Activated CD4-positive, alpha-beta T cell treated with anti-CD3 and anti-CD28 coated beads for 36 hours (primary cell): ENCODE data around the gene LCNL1. TPM values are rescaled to one million over a fixed set of nuclear protein-coding genes. Genes with fewer than 3 reads are reported as not detected.

ENCODE experiments used
- ATAC-seq: fragments of 200-7000 bp; cut with Tn5 transposase; one replicate; pipeline ENCODE4 v1.10.0; 2021; ENCODE audit warnings: mild to moderate bottlenecking, moderate library complexity
- CTCF ChIA-PET: fragments of 350-600 bp; sonication (Branson Sonifier 250); formaldehyde crosslinking; loops from one replicate; lab custom pipeline; 2021; ENCODE audit warnings: antibody characterized with exemption; lab: Charles Lee
- POLR2A ChIA-PET: fragments of 350-600 bp; sonication (Branson Sonifier 250); formaldehyde crosslinking; loops from one replicate; lab custom pipeline; 2021; ENCODE audit warnings: antibody characterized with exemption, inconsistent platforms; lab: Charles Lee
- DNase-seq: peaks from one replicate; pipeline ENCODE4 v3.0.0-alpha.2; 2020
- H3K27ac Mint-ChIP-seq: one replicate; pipeline ENCODE4 v1.8.0; 2021; ENCODE audit warnings: mixed read lengths
- H3K27me3 Mint-ChIP-seq: one replicate; pipeline ENCODE4 v1.8.0; 2021; ENCODE audit warnings: mixed read lengths
- H3K36me3 Mint-ChIP-seq: one replicate; pipeline ENCODE4 v1.8.0; 2021; ENCODE audit warnings: low read depth, mixed read lengths
- H3K4me1 Mint-ChIP-seq: one replicate; pipeline ENCODE4 v1.8.0; 2021; ENCODE audit warnings: mixed read lengths
- H3K4me3 Mint-ChIP-seq: one replicate; pipeline ENCODE4 v1.8.0; 2021; ENCODE audit warnings: mild to moderate bottlenecking, moderate library complexity, mixed read lengths
- H3K9me3 Mint-ChIP-seq: one replicate; pipeline ENCODE4 v1.8.0; 2021; ENCODE audit warnings: low read depth, mixed read lengths
- intact Hi-C, 2 experiments: fragments of 100-400 bp; cut with DNase I in 1 of 2; cut with micrococcal nuclease in 1 of 2; formaldehyde crosslinking; loops; one replicate each; pipeline versions ENCODE4 v1.14.2 to v1.15.1; 2022 to 2024; cut with DNase I, micrococcal nuclease
- total RNA-seq, 2 experiments: library from RNA; stranded (reverse); gene quantifications; one replicate each; pipeline ENCODE4 v1.2.3, GENCODE V29; 2021

Gene LCNL1
- total RNA-seq, 2 experiments from 2014 or later, result not detected

DNA sequence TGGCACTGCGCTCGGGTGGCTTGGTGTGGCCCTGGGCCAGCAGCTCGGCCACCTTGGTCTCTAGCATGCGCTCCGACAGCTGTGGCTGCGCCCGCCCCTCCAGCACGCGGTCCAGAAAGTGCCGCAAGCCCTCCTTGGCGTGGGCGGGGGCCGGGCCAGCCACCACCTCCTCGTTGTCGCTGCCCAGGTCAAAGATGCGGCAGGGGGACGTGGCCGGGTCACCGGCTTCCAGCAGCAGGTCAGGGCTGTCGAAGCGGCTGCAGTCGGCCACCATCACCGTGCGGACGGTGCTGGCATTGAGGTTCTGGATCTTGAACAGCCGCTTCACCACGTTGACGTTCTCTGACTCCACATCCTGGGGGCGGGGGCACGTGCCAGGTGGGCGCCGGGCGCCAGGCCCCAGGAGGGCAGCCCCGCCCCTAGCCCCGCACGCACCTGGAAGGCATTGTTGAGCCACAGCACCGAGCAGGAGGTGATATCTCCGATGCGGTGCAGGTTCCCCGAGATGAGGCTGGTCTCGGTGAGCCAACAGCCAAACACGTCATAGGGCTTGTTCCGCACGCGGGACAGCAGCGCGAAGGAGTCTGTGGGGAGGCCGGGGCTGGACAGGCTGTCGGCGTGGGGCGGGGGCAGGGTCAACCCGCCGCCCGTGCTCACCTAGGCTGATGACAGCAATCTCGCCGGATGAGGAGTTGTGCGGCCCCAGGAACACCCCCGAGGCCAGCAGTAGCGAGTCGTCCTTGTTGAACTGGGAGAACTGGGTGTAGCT lies 40.5 kb upstream of the LCNL1 start:
- Mint-ChIP-seq H3K27ac (no peak overlapping the region), H3K4me1 (peaks cover 9% of the 10 kb centered on the region), H3K27me3 (no peaks in the 10 kb centered on the region), H3K36me3 (peaks cover 29% of the 10 kb centered on the region), H3K9me3 (no peaks in the 10 kb centered on the region), H3K4me3 (peak overlapping the region; percentile 77)
- DNase-seq (no peak), ATAC-seq (no peak)
- ChIA-PET POLR2A (no interaction called here), CTCF (interaction anchor here (0.6 kb wide), 1 partner anchor 18 kb away, joined by 3 read pairs; no protein-coding TSS in a partner anchor)
- intact Hi-C loops, result loop anchor here in 1 of 2 experiments (5.0 kb wide), 2 partner anchors 40 to 95 kb away; partner anchors contain the start of gene PHPT1

DNA sequence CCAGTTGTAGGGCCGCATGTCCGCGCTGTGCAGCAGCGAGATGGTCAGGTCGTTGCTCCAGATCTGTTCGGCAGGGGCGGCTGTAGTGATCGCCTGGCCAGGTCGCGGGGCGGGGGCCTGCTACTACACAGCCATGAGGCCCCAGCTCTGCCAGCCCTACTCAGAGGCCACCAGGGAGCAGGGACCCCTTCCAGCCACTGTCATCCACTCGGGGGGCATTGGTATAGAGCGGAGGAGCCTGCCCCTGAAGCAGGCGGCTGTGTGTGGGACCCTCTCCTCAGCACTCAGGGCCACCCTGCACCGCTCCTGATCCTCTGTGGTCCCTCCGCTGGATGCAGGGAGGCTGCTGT lies 39.9 kb upstream of the LCNL1 start:
- no peak for ATAC-seq
- Mint-ChIP-seq H3K4me3 (peak overlapping the region; percentile 77), H3K9me3 (no peaks in the 10 kb centered on the region), H3K27me3 (no peaks in the 10 kb centered on the region), H3K27ac (no peak overlapping the region), H3K4me1 (peaks cover 9% of the 10 kb centered on the region), H3K36me3 (peaks cover 27% of the 10 kb centered on the region)
- ChIA-PET POLR2A (no interaction called here), CTCF (interaction anchor here (0.6 to 1.2 kb wide), 3 partner anchors 12 to 216 kb away, joined by 3 to 4 read pairs (median 3); no protein-coding TSS in a partner anchor)
- no peak for DNase-seq
- intact Hi-C loops, result loop anchor here in 1 of 2 experiments (5.0 kb wide), 2 partner anchors 41 to 96 kb away; partner anchors contain the start of gene PHPT1

DNA sequence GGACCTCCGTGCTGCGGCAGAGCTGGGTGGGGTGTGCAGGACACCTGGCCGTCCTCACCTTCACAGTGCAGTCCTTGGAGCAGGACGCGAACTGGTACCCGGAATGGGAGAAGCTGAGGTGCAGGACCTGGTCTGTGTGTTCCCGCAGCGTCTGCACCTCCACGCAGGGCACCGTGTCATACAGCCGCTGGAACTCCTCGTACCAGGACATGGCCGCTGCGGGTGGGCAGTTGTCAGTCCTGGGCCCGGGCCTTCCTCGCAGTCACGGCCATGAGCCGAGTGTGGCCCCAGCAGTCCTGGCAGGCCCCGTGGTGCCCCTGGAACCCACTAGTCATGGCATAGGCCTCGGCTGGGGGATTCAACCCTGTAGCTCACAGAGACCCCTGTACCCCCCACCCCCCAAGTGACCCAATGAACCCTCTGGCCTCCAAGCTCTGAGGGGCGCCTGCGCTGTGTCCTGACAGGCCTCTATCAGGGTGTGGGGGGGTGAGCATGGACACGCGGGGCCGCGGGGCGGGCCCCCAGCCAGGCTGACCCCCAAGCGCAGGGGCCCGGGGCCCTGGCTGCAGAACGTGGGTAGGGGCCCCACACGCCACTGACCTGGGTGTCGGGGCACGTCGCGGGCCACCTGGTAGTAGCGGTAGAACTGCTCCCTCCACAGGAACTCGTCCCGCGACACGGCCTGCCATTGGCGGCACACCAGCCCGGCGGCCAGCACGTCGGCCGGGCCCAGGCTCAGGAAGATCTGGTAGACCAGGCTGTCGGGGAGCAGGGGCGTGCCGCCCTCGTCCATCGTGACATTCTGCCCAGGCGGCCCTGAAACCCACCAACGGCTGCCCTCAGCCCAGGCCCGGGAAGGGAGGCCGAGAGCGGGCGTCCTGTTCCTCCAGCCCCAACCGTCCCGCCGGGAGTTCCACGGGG lies 39.2 kb upstream of the LCNL1 start:
- CTCF ChIA-PET, result interaction anchor here (0.6 to 1.2 kb wide), 6 partner anchors 12 to 216 kb away, joined by 3 to 4 read pairs (median 3); no protein-coding TSS in a partner anchor
- DNase-seq, result peak; percentile 68
- H3K4me3 Mint-ChIP-seq, result peak overlapping the region; percentile 77
- intact Hi-C loops, result loop anchor here (1.0 to 5.0 kb wide), 20 partner anchors 41 to 580 kb away; partner anchors contain the start of genes PHPT1 (in 2 of the 2), ABCA2 (in 1 of the 2), AJM1 (in 1 of the 2) and DNLZ (in 1 of the 2)
- no peaks in the 10 kb centered on the region for H3K27me3 Mint-ChIP-seq
- H3K9me3 Mint-ChIP-seq, result no peaks in the 10 kb centered on the region
- ATAC-seq, result peak; percentile 27
- H3K36me3 Mint-ChIP-seq, result peaks cover 27% of the 10 kb centered on the region
- peak overlapping the region; percentile 51 for H3K27ac Mint-ChIP-seq
- POLR2A ChIA-PET, result no interaction called here
- H3K4me1 Mint-ChIP-seq, result peaks cover 9% of the 10 kb centered on the region

DNA sequence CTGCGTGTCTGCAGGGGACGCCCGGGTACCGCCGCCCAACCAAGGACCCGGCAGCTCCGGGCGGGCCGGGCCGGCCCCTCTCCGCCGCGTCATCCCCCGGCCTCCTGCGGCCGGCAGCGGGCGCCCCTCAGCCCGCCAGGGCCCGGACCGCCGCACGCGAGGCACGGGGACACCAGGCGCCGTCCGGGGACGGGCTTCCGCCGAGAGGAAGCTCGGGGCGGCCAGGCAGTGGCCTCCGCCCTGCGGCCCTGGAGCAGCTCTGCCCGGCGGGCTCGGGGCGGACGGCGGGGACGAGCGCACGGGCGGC lies 38.6 kb upstream of the LCNL1 start:
- CTCF ChIA-PET, result interaction anchor here (0.7 to 1.2 kb wide), 3 partner anchors 13 to 124 kb away, joined by 3 read pairs; no protein-coding TSS in a partner anchor
- POLR2A ChIA-PET, result interaction anchor here (0.6 kb wide), 1 partner anchor 297 kb away, joined by 3 read pairs; the partner anchor contains the start of gene TUBB4B
- peaks cover 24% of the 10 kb centered on the region for H3K36me3 Mint-ChIP-seq
- no peaks in the 10 kb centered on the region for H3K9me3 Mint-ChIP-seq
- DNase-seq (peak; percentile 50), ATAC-seq (peak; percentile 35)
- H3K4me1 Mint-ChIP-seq, result peaks cover 9% of the 10 kb centered on the region
- no peak overlapping the region for H3K27ac Mint-ChIP-seq
- no peaks in the 10 kb centered on the region for H3K27me3 Mint-ChIP-seq
- peak overlapping the region; percentile 77 for H3K4me3 Mint-ChIP-seq
- intact Hi-C loops, result loop anchor here (1.0 to 5.0 kb wide), 20 partner anchors 42 to 581 kb away; partner anchors contain the start of genes PHPT1 (in 2 of the 2), ABCA2 (in 1 of the 2), AJM1 (in 1 of the 2) and DNLZ (in 1 of the 2)

DNA sequence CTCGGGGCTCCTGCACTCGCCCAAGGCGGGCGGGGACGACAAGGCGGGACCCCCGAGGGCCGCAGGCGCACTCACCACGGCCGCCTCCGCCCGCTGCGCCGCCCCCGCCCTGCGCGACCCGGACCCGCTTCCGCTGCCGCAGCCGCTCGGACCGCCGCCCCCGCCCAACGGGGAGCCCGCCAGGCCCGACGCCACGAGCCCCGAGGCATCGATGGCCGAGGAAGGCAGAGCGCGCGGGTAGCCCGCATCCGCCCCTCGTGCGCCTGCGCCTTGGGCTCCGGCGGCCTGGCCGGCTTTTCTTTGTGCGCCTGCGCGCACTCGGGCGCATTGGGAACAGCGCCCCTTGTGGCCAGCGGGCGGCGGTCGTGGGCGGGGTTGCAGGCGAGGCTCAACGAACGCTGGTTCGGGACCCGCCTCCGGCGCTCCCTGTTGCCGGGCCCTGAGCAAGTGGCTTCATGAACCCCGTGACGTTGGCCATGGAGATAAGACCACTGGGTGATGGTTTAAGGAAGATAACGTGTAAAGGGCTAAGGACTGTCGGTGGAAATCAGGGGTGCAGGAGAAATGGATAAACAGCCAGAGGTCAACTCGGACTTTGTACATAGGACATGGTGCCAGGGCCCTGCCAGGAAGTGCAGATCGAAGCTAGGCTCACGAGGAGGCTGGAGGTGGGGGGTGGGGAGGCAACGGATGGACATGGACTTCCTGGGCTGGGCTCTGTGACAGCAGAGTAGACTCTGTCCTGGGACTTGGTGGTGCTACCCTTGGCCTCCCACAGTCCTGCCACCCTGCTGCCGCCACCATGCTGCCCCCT lies 38.1 kb upstream of the LCNL1 start, which contains the start of the genes C8G and FBXW5:
C8G (plus strand) TSS at position 725 of the 814 bp plus-strand sequence; CDS start at position 803, 78 bp downstream.
FBXW5 (minus strand) TSS at position 220 of the 814 bp plus-strand sequence. CDS start 655 bp downstream, outside the sequence.
- peak within 1 kb of the TSS; percentile 88 for H3K27ac Mint-ChIP-seq
- intact Hi-C loops, result loop anchor here (1.0 to 5.0 kb wide), 20 partner anchors 42 to 581 kb away; partner anchors contain the start of genes PHPT1 (in 2 of the 2), ABCA2 (in 1 of the 2), AJM1 (in 1 of the 2) and DNLZ (in 1 of the 2)
- H3K4me3 Mint-ChIP-seq, result peak within 1 kb of the TSS; percentile 77
- no peaks in the 10 kb centered on the region for H3K9me3 Mint-ChIP-seq
- POLR2A ChIA-PET, result interaction anchor here (0.6 kb wide), 1 partner anchor 296 kb away, joined by 3 read pairs; the partner anchor contains the start of gene TUBB4B
- H3K27me3 Mint-ChIP-seq, result no peaks in the 10 kb centered on the region
- DNase-seq, result peak; percentile 97
- H3K4me1 Mint-ChIP-seq, result peaks cover 9% of the 10 kb centered on the region
- H3K36me3 Mint-ChIP-seq, result peaks cover 19% of the 10 kb centered on the region
- CTCF ChIA-PET, result interaction anchor here (0.7 to 0.8 kb wide), 2 partner anchors 62 to 124 kb away, joined by 3 read pairs; no protein-coding TSS in a partner anchor
- peak; percentile 84 for ATAC-seq

DNA sequence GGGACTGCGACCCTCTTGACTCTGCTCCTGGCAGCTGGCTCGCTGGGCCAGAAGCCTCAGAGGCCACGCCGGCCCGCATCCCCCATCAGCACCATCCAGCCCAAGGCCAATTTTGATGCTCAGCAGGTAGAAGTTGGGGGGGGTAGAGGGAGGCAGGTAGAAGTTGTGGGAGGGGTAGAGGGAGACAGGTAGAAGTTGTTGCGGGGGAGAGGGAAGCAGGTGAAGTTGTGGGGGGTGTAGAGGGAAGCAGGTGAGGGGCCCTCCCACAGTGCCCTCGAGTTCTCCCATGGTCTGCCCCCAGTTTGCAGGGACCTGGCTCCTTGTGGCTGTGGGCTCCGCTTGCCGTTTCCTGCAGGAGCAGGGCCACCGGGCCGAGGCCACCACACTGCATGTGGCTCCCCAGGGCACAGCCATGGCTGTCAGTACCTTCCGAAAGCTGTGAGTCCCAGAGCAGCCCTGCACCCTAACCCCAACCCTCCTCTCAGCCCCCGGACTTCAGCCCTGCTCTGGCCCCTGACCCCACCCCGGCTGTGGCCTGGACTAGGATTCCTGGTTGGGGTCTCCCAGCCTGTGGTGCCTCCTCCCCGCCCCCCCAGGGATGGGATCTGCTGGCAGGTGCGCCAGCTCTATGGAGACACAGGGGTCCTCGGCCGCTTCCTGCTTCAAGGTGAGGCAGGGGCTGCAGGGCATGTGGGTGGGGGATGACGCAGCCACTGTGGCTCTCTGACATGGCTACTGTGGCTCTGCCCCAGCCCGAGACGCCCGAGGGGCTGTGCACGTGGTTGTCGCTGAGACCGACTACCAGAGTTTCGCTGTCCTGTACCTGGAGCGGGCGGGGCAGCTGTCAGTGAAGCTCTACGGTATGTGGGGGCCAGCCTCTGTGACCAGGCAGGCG lies 37.2 kb upstream of the LCNL1 start:
- no peaks in the 10 kb centered on the region for H3K27me3 Mint-ChIP-seq
- peaks cover 9% of the 10 kb centered on the region for H3K4me1 Mint-ChIP-seq
- H3K36me3 Mint-ChIP-seq, result peaks cover 19% of the 10 kb centered on the region
- DNase-seq (no peak), ATAC-seq (no peak)
- intact Hi-C loops, result no loop called here
- POLR2A ChIA-PET, result interaction anchor here (0.6 kb wide), 1 partner anchor 89 kb away, joined by 3 read pairs; no protein-coding TSS in a partner anchor
- H3K27ac Mint-ChIP-seq, result no peak overlapping the region
- CTCF ChIA-PET, result interaction anchor here (0.8 to 3.8 kb wide), 2 partner anchors 89 to 103 kb away, joined by 3 to 23 read pairs; partner anchors contain the start of gene AJM1
- no peak overlapping the region for H3K4me3 Mint-ChIP-seq
- no peaks in the 10 kb centered on the region for H3K9me3 Mint-ChIP-seq

DNA sequence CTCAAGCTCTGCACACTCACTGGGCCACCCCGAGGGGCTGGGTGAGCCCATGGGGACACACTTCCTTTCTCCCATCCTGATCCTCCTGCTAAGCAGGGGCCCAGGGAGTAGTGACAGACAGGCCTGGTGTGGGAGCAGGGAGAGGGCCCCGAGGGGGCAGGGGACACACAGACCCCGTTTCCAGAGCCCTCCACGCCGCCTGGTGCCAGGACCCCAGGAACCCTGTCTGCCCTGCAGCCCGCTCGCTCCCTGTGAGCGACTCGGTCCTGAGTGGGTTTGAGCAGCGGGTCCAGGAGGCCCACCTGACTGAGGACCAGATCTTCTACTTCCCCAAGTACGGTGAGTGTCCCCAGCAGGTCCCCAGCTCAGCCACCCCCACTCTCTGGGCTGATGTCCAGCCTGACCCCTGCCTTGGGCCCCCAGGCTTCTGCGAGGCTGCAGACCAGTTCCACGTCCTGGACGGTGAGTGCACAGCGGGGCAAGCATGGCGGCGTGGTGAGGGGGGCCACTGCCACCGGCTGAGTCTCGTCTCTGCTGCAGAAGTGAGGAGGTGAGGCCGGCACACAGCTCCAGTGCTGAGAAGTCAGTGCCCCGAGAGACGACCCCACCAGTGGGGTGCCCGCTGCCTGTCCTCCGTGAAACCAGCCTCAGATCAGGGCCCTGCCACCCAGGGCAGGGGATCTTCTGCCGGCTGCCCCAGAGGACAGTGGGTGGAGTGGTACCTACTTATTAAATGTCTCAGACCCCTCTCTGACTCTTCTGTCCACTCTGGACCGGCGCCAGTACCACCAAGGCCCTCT lies 36.4 kb upstream of the LCNL1 start:
- DNase-seq, result no peak
- Mint-ChIP-seq H3K9me3 (no peaks in the 10 kb centered on the region), H3K4me1 (peaks cover 9% of the 10 kb centered on the region), H3K27ac (no peak overlapping the region), H3K36me3 (peaks cover 14% of the 10 kb centered on the region), H3K4me3 (no peak overlapping the region), H3K27me3 (no peaks in the 10 kb centered on the region)
- intact Hi-C loops, result no loop called here
- ChIA-PET POLR2A (interaction anchor here (0.6 kb wide), 1 partner anchor 88 kb away, joined by 3 read pairs; no protein-coding TSS in a partner anchor), CTCF (interaction anchor here (0.8 to 3.8 kb wide), 2 partner anchors 88 to 104 kb away, joined by 3 to 23 read pairs; partner anchors contain the start of gene AJM1)
- no peak for ATAC-seq

DNA sequence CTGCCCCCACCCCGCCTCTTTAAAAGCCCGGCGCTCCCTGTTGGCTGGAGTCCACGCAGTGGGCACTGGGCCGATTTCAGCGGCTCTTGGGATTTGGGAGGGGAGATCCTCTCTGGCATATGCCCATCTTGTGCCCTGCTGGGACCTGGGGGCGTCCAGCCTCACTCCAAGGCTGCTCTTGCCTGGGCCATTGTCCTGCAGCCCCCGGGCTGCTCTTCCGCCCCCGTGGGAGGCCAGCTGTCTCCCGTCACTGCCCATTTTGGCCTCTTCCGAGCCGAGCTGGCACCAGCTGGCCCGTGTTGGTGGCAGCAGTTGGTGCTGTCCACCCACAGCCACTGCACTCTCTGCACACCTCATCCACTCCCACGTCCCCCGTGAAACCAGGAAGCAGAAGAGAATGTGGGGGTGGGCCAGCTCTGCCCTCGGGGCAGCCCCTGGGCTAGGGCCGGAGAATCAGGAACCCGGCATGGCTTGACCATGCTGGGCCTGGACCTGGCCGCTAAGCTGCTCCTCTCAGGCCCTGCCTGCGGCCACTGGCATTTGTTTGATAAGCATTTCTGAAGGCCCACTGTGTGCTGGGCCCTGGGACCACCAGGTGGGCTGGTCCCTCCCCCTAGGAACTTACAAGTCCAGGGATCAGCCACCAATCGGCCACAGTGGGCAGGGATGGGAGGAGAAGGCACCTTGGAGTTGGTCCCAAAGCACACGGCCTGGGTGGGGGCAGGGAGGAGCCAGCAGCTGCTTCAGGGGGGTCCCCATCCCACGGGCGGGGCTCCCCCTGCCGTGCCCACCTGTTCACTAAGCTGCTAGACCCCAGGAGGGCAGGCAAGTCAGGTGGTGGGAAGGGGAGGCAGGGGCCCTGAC lies 35.5 kb upstream of the LCNL1 start:
- peaks cover 9% of the 10 kb centered on the region for H3K4me1 Mint-ChIP-seq
- intact Hi-C loops, result no loop called here
- no peak overlapping the region for H3K4me3 Mint-ChIP-seq
- H3K36me3 Mint-ChIP-seq, result peaks cover 8% of the 10 kb centered on the region
- H3K27me3 Mint-ChIP-seq, result no peaks in the 10 kb centered on the region
- POLR2A ChIA-PET, result no interaction called here
- ATAC-seq (no peak), DNase-seq (no peak)
- H3K9me3 Mint-ChIP-seq, result no peaks in the 10 kb centered on the region
- CTCF ChIA-PET, result interaction anchor here (0.6 to 3.8 kb wide), 9 partner anchors 19 to 153 kb away, joined by 3 to 23 read pairs (median 3); no protein-coding TSS in a partner anchor
- no peak overlapping the region for H3K27ac Mint-ChIP-seq
